HG02610 (cell line): Measurements from ENCODE around the gene TIE1.
A peak's percentile ranks its signal among the peaks of the same experiment; 100 is the strongest.

ENCODE experiments used
- ATAC-seq: cut with Tn5 transposase; IDR thresholded peaks from one replicate; pipeline ENCODE4 v1.9.1; 2021; ENCODE audit warnings: mild to moderate bottlenecking, moderate library complexity; ENCODE audit not compliant: unreplicated experiment

The TIE1 gene

GRCh38 chr1:43311521-43311920, 10.7 kb downstream of the TIE1 start:
- ATAC-seq: no peak

- no peak for ATAC-seq
Observed at GRCh38 chr1:43312212-43312623, 11.4 kb downstream of the TIE1 start.

GRCh38 chr1:43312663-43313515, 12.1 kb downstream of the TIE1 start:
- ATAC-seq: no peak

GRCh38 chr1:43313771-43314170, 13.0 kb downstream of the TIE1 start:
- no peak for ATAC-seq

GRCh38 chr1:43314233-43314632, 13.5 kb downstream of the TIE1 start:
- no peak for ATAC-seq

- no peak for ATAC-seq
Observed at GRCh38 chr1:43315481-43315880, 14.7 kb downstream of the TIE1 start.

- no peak for ATAC-seq
Observed at GRCh38 chr1:43315963-43316737, 15.4 kb downstream of the TIE1 start.

GRCh38 chr1:43316738-43317520, 16.1 kb downstream of the TIE1 start:
- ATAC-seq: no peak

GRCh38 chr1:43317817-43318471, 17.2 kb downstream of the TIE1 start:
- ATAC-seq: no peak

GRCh38 chr1:43318831-43319230, 18.0 kb downstream of the TIE1 start:
- ATAC-seq: no peak

- ATAC-seq: no peak
Observed at GRCh38 chr1:43319288-43319687, 18.5 kb downstream of the TIE1 start.

GRCh38 chr1:43319766-43320165, 19.0 kb downstream of the TIE1 start:
- ATAC-seq: no peak

GRCh38 chr1:43321331-43321891, 20.6 kb downstream of the TIE1 start:
- ATAC-seq: no peak

GRCh38 chr1:43322506-43322905, 21.7 kb downstream of the TIE1 start:
- no peak for ATAC-seq

- ATAC-seq: no peak
Observed at GRCh38 chr1:43324810-43325209, 24.0 kb downstream of the TIE1 start.

GRCh38 chr1:43325381-43325780, 24.6 kb downstream of the TIE1 start:
- ATAC-seq: no peak

- ATAC-seq: no peak
Observed at GRCh38 chr1:43327549-43328292, 26.9 kb downstream of the TIE1 start.

GRCh38 chr1:43329995-43330751, 29.4 kb downstream of the TIE1 start:
- ATAC-seq: peak; percentile 76

GRCh38 chr1:43331688-43332087, 30.9 kb downstream of the TIE1 start:
- no peak for ATAC-seq
